Mesenchymal stem cell (in vitro differentiated cells and primary cell): ENCODE results near the gene ARL15.

Source experiments
- DNase-seq: peaks from one replicate; pipeline ENCODE4 v3.0.0-alpha.2; 2013
- H2AFZ ChIP-seq: one replicate; pipeline ENCODE4 v1.6.1; 2013; ENCODE audit warnings: low read depth, mild to moderate bottlenecking, control low read depth, inconsistent platforms, low read length, moderate library complexity
- H2AK5ac ChIP-seq: 2 replicates; pipeline ENCODE4 v1.6.1; 2013; ENCODE audit warnings: low read length, moderate library complexity, mild to moderate bottlenecking, inconsistent platforms; ENCODE audit not compliant: severe bottlenecking
- H2BK120ac ChIP-seq: one replicate; pipeline ENCODE4 v1.6.1; 2013; ENCODE audit warnings: low read depth, mild to moderate bottlenecking, inconsistent platforms, low read length, moderate library complexity
- H2BK12ac ChIP-seq, 2 experiments: one replicate each; pipeline ENCODE4 v1.6.1; 2013; ENCODE audit warnings: inconsistent platforms in 2 of 2, low read length in 2 of 2, mild to moderate bottlenecking in 2 of 2, moderate library complexity in 2 of 2, control low read depth in 1 of 2
- H2BK15ac ChIP-seq: one replicate; pipeline ENCODE4 v1.6.1; 2013; ENCODE audit warnings: mild to moderate bottlenecking, low read depth, inconsistent platforms; ENCODE audit not compliant: poor library complexity, severe bottlenecking
- H2BK5ac ChIP-seq: 2 replicates; pipeline ENCODE4 v1.6.1; 2013; ENCODE audit warnings: low read depth, mild to moderate bottlenecking, low read length, control low read depth, inconsistent platforms; ENCODE audit not compliant: poor library complexity, severe bottlenecking
- H3K14ac ChIP-seq, 2 experiments: one replicate each; pipeline ENCODE4 v1.6.1; 2013; ENCODE audit warnings: inconsistent platforms in 2 of 2, low read length in 2 of 2, control low read depth in 1 of 2, mild to moderate bottlenecking in 1 of 2, moderate library complexity in 1 of 2
- H3K18ac ChIP-seq, 2 experiments: one replicate each; pipeline ENCODE4 v1.6.1; 2013; ENCODE audit warnings: inconsistent platforms in 2 of 2, low read length in 2 of 2, control low read depth in 1 of 2, low read depth in 1 of 2, mild to moderate bottlenecking in 1 of 2
- H3K23ac ChIP-seq, 2 experiments: one replicate each; pipeline ENCODE4 v1.6.1; 2013; ENCODE audit warnings: inconsistent platforms in 2 of 2, low read length in 2 of 2, mild to moderate bottlenecking in 2 of 2, moderate library complexity in 2 of 2, control low read depth in 1 of 2
- H3K27ac ChIP-seq: 2 replicates; pipeline ENCODE4 v1.5.1; 2013; ENCODE audit warnings: mild to moderate bottlenecking, moderate library complexity, low read length, control low read depth, inconsistent platforms; ENCODE audit not compliant: poor library complexity, severe bottlenecking
- H3K27me3 ChIP-seq, 2 experiments: 2 replicates each; pipeline versions ENCODE4 v1.6.1 to v1.7.0; 2013; ENCODE audit warnings: low read length in 2 of 2, mild to moderate bottlenecking in 2 of 2, moderate library complexity in 2 of 2, control low read depth in 1 of 2, inconsistent platforms in 1 of 2; ENCODE audit not compliant: control insufficient read depth in 1 of 2, insufficient read depth in 1 of 2
- H3K36me3 ChIP-seq, 2 experiments: 2 replicates each; pipeline versions ENCODE4 v1.6.1 to v1.7.0; 2013; ENCODE audit warnings: low read length in 2 of 2, control low read depth in 1 of 2, inconsistent platforms in 1 of 2, low read depth in 1 of 2, mild to moderate bottlenecking in 1 of 2; ENCODE audit not compliant: insufficient read depth in 2 of 2, control insufficient read depth in 1 of 2
- H3K4ac ChIP-seq, 2 experiments: one replicate each; pipeline ENCODE4 v1.6.1; 2013; ENCODE audit warnings: inconsistent platforms in 2 of 2, low read length in 2 of 2, mild to moderate bottlenecking in 2 of 2, moderate library complexity in 2 of 2, control low read depth in 1 of 2, low read depth in 1 of 2
- H3K4me1 ChIP-seq: 2 replicates; pipeline ENCODE4 v1.6.1; 2013; ENCODE audit warnings: low read depth, low read length, control low read depth; ENCODE audit not compliant: control insufficient read depth, insufficient read depth
- H3K4me2 ChIP-seq: 2 replicates; pipeline ENCODE4 v1.6.1; 2013; ENCODE audit warnings: low read length, mild to moderate bottlenecking, inconsistent platforms; ENCODE audit not compliant: poor library complexity, severe bottlenecking
- H3K4me3 ChIP-seq, 2 experiments: 2 replicates each; pipeline versions ENCODE4 v1.5.1 to v1.7.0; 2013; ENCODE audit warnings: low read length in 2 of 2, mild to moderate bottlenecking in 2 of 2, control low read depth in 1 of 2, low read depth in 1 of 2; ENCODE audit not compliant: insufficient read depth in 1 of 2
- H3K79me1 ChIP-seq: replicated peaks from 2 replicates; pipeline ENCODE4 v1.6.1; 2013; ENCODE audit warnings: mild to moderate bottlenecking, control low read depth, low read length, inconsistent platforms; ENCODE audit not compliant: poor library complexity, severe bottlenecking
- H3K9ac ChIP-seq: 2 replicates; pipeline ENCODE4 v1.7.0; 2013; ENCODE audit warnings: mild to moderate bottlenecking, low read length, moderate library complexity
- H3K9me3 ChIP-seq: 2 replicates; pipeline ENCODE4 v1.7.0; 2013; ENCODE audit warnings: mild to moderate bottlenecking, low read length; ENCODE audit not compliant: control insufficient read depth
- H4K8ac ChIP-seq: one replicate; pipeline ENCODE4 v1.6.1; 2013; ENCODE audit warnings: inconsistent platforms, mild to moderate bottlenecking, low read length, moderate library complexity
- H4K91ac ChIP-seq: one replicate; pipeline ENCODE4 v1.6.1; 2013; ENCODE audit warnings: mild to moderate bottlenecking, low read length, inconsistent platforms
- WGBS: methylation state at CpG from one replicate; pipeline ENCODE4 v1.1.7; 2013; ENCODE audit warnings: mixed read lengths; 5-methylcytosine and 5-hydroxymethylcytosine counted together

Gene ARL15

DNA sequence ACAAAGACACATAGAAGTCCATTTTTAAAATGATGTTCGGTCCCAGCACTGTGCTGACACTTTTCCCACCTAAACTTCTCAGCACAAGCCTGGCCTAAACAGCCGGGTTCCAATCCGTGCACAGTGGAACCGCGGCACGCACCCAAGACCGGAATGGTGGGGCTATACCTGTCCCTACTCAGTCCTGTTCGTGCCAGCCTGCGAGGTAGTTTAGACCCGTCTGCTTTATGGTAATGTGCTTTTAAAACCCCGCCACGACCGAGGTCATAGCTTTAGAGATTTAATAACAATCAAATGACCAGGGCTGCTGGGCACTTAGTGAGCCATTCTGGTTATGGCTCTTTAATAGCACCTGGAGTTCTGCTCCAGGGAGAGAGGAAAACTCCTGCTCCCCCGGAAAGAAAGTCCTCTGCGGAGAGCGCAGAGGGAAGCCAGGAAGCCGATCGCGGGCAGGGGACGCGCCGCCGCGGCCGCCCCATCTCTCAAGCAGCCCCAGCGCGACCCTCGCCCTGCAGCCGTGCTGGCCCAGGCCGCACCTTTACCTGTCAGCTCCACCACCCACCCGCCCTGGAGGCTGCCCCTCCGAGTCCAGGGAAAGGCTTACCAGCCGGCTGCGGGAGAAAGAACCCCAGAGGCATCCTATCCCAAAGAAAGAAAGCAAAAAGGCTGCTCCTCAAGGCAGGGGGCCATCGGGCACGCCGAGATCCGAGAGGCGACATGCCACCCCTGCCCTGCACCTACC lies 511 bp downstream of the ARL15 start:
- peak overlapping the region; percentile 15 to 70 for H2BK12ac ChIP-seq
- peaks cover 2% of the 10 kb centered on the region for H3K4me1 ChIP-seq
- peak overlapping the region; percentile 55 for H4K8ac ChIP-seq
- peak overlapping the region; percentile 84 for H2BK120ac ChIP-seq
- H3K14ac ChIP-seq: peak overlapping the region in 1 of 2 experiments; percentile 91
- H3K4me3 ChIP-seq: peak overlapping the region; percentile 94
- H2BK15ac ChIP-seq: peak overlapping the region; percentile 65
- H2BK5ac ChIP-seq: peak overlapping the region; percentile 89
- peak overlapping the region; percentile 82 for H4K91ac ChIP-seq
- H3K4ac ChIP-seq: peak overlapping the region; percentile 68 to 89
- H2AFZ ChIP-seq: peak overlapping the region; percentile 83
- H3K4me2 ChIP-seq: peak overlapping the region; percentile 83
- no peaks in the 10 kb centered on the region for H3K27me3 ChIP-seq
- H3K23ac ChIP-seq: peak overlapping the region; percentile 77 to 96
- WGBS: 2% methylated on average over 29 of the region's 39 CpGs
- peak overlapping the region; percentile 96 for H3K9ac ChIP-seq
- DNase-seq: peak; percentile 59
- peaks cover 9% of the 10 kb centered on the region for H3K79me1 ChIP-seq
- peak overlapping the region; percentile 82 to 88 for H3K18ac ChIP-seq
- H3K9me3 ChIP-seq: no peaks in the 10 kb centered on the region
- H2AK5ac ChIP-seq: no peak overlapping the region
- H3K27ac ChIP-seq: peak overlapping the region; percentile 89
- H3K36me3 ChIP-seq: no peaks in the 10 kb centered on the region

DNA sequence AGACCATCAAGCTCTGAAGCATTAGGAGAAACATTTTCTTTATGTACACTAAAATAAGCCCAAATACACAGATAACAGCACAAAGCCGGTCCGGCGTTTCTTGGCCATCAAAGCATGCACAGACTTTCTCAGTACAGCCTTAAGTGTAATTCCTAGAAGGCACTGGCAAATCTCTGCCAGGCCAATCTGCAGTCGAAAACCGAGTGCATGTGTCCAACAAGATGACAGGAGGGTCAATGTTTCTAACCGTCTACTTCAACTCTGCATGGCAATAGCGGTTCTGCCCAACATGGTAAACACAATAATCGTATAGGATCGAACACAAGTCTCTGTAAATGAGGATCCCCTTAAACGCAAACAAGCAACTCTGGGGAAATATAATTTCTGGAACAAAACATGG lies 1.1 kb downstream of the ARL15 start:
- Histone ChIP-seq H4K91ac (no peak overlapping the region), H2BK120ac (no peak overlapping the region), H3K23ac (no peak overlapping the region), H2BK12ac (no peak overlapping the region), H2AK5ac (no peak overlapping the region), H3K18ac (no peak overlapping the region), H3K36me3 (no peaks in the 10 kb centered on the region), H3K4me2 (peak overlapping the region; percentile 83), H3K4ac (no peak overlapping the region), H3K14ac (no peak overlapping the region), H3K4me3 (peak overlapping the region in 1 of 2 experiments; percentile 94), H2BK5ac (no peak overlapping the region), H2AFZ (no peak overlapping the region), H3K9ac (peak overlapping the region; percentile 96), H4K8ac (no peak overlapping the region), H3K27ac (no peak overlapping the region), H2BK15ac (no peak overlapping the region), H3K4me1 (peaks cover 2% of the 10 kb centered on the region), H3K27me3 (no peaks in the 10 kb centered on the region), H3K79me1 (peaks cover 10% of the 10 kb centered on the region), H3K9me3 (no peaks in the 10 kb centered on the region)
- peak; percentile 27 for DNase-seq
- 31% methylated on average over 10 of the region's 10 CpGs for WGBS

DNA sequence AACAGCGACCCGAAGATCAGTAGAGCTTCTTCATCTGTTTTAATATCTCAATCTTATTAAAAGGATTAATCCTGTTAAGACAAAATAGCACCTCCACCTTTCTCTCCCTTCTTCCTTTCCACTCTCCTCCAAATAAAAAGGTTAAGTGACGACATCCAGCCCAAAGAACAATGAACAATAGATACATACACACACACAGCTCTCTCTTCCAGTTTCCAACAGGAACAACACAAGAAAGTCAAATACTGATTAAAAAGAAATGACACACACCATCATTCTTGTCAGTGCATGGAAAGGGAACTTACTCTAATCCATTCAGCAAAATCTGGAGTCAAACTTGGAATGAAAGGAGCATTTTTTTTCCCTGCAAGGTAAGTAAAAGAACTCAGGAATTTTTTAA lies 2.8 kb downstream of the ARL15 start:
- Histone ChIP-seq H2BK12ac (no peak overlapping the region), H3K4ac (no peak overlapping the region), H2AK5ac (no peak overlapping the region), H3K23ac (no peak overlapping the region), H2BK15ac (no peak overlapping the region), H4K8ac (no peak overlapping the region), H2BK5ac (no peak overlapping the region), H4K91ac (no peak overlapping the region), H3K4me2 (no peak overlapping the region), H2AFZ (no peak overlapping the region), H3K14ac (no peak overlapping the region), H2BK120ac (no peak overlapping the region), H3K36me3 (no peaks in the 10 kb centered on the region), H3K4me1 (peaks cover 3% of the 10 kb centered on the region), H3K18ac (no peak overlapping the region), H3K27me3 (no peaks in the 10 kb centered on the region), H3K4me3 (no peak overlapping the region), H3K9ac (no peak overlapping the region), H3K9me3 (no peaks in the 10 kb centered on the region), H3K27ac (no peak overlapping the region), H3K79me1 (peaks cover 22% of the 10 kb centered on the region)
- 97% methylated on average over 3 of the region's 3 CpGs for WGBS
- DNase-seq: no peak

DNA sequence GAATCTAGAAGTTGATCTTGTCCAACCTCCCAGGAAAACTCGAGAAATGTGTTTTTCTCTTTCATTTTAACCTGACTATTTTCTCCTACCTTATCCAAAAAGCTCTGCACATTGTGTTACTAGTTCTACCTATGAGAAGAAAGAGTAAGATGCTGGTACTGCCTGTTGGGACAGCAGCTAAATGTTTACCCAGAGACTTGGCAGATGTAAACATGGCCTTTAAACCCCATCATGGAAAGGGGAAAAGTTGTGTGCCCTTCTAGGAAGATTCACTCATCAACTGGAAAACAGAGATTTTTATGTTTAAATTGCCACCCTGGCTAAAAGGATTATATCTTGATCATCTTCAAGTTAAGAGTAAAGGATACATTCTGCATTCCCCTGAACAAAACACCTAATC lies 3.5 kb downstream of the ARL15 start:
- DNase-seq: no peak
- H2AK5ac ChIP-seq: no peak overlapping the region
- no peak overlapping the region for H4K91ac ChIP-seq
- 83% methylated on average over 1 of the region's 1 CpG for WGBS
- no peak overlapping the region for H2BK12ac ChIP-seq
- no peak overlapping the region for H3K18ac ChIP-seq
- H3K14ac ChIP-seq: no peak overlapping the region
- no peaks in the 10 kb centered on the region for H3K27me3 ChIP-seq
- no peaks in the 10 kb centered on the region for H3K9me3 ChIP-seq
- no peak overlapping the region for H4K8ac ChIP-seq
- no peak overlapping the region for H3K23ac ChIP-seq
- H2BK15ac ChIP-seq: no peak overlapping the region
- no peak overlapping the region for H3K4me2 ChIP-seq
- H3K4ac ChIP-seq: no peak overlapping the region
- H3K27ac ChIP-seq: no peak overlapping the region
- no peak overlapping the region for H3K9ac ChIP-seq
- no peak overlapping the region for H3K4me3 ChIP-seq
- no peak overlapping the region for H2BK120ac ChIP-seq
- H3K4me1 ChIP-seq: peaks cover 2% of the 10 kb centered on the region
- no peak overlapping the region for H2BK5ac ChIP-seq
- H3K36me3 ChIP-seq: no peaks in the 10 kb centered on the region
- no peak overlapping the region for H2AFZ ChIP-seq
- H3K79me1 ChIP-seq: peaks cover 23% of the 10 kb centered on the region
